Coronary artery (tissue), 2 donors: ENCODE data around the gene SOCS6.
A peak's percentile ranks its signal among the peaks of the same experiment; 100 is the strongest.
"Not testable (repeated sequence)": the region's sequence is repeated elsewhere in the genome, so short reads cannot be mapped to it uniquely, and the experiment has no call there.

Source experiments
- DNase-seq: peaks from one replicate; pipeline ENCODE4 v3.0.0-alpha.2; 2017; ENCODE audit warnings: low spot score
- H3K27ac ChIP-seq, 2 donors: fragments of 200-600 bp; sonication (generic); one replicate each; pipeline ENCODE4 v1.5.1; 2016 to 2019
- H3K4me3 ChIP-seq: fragments of 200-600 bp; sonication (generic); 2 replicates; pipeline ENCODE4 v1.5.1; 2016; ENCODE audit warnings: mild to moderate bottlenecking, moderate library complexity
- TF ChIP-seq, protein P1 (sequence below): fragments of 200-600 bp; sonication (generic); IDR thresholded peaks from one replicate; pipeline ENCODE4 v1.5.1; 2019; ENCODE audit warnings: antibody characterized with exemption

The SOCS6 gene, protein sequence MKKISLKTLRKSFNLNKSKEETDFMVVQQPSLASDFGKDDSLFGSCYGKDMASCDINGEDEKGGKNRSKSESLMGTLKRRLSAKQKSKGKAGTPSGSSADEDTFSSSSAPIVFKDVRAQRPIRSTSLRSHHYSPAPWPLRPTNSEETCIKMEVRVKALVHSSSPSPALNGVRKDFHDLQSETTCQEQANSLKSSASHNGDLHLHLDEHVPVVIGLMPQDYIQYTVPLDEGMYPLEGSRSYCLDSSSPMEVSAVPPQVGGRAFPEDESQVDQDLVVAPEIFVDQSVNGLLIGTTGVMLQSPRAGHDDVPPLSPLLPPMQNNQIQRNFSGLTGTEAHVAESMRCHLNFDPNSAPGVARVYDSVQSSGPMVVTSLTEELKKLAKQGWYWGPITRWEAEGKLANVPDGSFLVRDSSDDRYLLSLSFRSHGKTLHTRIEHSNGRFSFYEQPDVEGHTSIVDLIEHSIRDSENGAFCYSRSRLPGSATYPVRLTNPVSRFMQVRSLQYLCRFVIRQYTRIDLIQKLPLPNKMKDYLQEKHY

DNA sequence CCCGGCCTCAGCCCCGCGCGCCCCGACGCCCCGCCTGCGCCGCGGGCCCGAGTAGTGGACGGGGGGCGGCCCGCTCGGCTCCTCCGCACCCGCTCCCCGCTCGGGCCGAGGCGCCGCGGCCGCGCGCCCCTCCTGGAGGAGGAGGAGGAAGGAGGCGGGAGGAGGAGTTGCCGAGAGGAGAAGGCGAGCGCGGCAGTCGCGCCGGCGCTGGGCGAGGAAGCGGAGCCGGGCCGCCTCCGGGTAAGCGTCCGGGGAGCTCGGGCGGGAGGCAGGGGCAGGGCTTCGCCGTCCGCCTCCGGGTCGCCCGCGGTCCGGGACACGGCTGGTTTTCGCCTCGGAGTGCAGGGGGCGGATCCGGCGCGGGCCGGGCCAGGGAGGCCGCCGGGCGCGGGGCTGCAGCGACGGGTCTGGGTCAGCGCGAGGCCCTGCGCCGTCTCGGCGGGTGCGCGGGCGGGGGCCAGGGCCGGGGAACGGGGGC is at the start of gene SOCS6:
Gene SOCS6, plus strand, starts transcription at position 195 of the 478 bp plus-strand sequence. CDS start 35,624 bp downstream, outside the sequence.
- H3K27ac ChIP-seq, result peak within 1 kb of the TSS; percentile 84 to 96
- DNase-seq, result peak; percentile 76
- TF ChIP-seq, protein P1, sequence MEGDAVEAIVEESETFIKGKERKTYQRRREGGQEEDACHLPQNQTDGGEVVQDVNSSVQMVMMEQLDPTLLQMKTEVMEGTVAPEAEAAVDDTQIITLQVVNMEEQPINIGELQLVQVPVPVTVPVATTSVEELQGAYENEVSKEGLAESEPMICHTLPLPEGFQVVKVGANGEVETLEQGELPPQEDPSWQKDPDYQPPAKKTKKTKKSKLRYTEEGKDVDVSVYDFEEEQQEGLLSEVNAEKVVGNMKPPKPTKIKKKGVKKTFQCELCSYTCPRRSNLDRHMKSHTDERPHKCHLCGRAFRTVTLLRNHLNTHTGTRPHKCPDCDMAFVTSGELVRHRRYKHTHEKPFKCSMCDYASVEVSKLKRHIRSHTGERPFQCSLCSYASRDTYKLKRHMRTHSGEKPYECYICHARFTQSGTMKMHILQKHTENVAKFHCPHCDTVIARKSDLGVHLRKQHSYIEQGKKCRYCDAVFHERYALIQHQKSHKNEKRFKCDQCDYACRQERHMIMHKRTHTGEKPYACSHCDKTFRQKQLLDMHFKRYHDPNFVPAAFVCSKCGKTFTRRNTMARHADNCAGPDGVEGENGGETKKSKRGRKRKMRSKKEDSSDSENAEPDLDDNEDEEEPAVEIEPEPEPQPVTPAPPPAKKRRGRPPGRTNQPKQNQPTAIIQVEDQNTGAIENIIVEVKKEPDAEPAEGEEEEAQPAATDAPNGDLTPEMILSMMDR, result no peak
- peak within 1 kb of the TSS; percentile 98 for H3K4me3 ChIP-seq

DNA sequence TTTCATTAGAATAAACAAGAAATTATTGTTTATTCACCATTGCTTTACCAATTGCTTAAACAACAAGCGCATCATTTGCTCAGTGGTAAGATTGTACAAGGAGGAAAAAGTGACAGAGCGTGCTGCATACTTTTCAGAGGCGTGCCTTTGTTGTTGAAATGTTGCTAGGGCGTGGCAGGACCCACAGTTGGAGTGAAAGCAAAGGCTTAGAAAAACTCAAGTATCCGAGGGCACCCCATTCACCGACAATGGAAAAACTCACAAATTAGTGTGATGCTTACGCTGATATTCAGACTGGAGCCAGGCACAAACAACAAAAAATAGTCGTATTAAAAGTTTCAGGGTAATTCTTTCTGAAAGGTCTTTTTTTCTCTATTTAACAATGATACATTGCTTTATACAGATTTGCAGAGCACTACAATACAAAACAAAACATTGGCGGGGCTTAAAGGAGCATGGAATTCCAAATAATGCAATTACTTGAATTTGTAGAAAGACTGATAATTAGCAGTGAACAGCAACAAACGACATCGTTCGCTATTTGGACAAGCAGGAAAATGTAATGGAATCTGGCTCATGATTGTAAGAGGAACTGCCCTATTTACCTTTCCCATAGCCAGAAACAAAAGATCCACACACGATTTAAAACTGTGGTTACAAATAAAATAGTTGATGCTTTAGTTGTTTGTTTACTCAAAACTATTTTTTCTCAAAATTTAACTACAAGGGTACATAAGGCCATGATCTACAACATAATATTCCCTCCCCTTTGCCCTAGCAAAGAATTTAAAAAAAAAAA is 45.5 kb upstream of the SOCS6 start:
- TF ChIP-seq, protein P1, result no peak
- Histone ChIP-seq H3K4me3 (no peak overlapping the region), H3K27ac (no peak overlapping the region)
- DNase-seq, result no peak

DNA sequence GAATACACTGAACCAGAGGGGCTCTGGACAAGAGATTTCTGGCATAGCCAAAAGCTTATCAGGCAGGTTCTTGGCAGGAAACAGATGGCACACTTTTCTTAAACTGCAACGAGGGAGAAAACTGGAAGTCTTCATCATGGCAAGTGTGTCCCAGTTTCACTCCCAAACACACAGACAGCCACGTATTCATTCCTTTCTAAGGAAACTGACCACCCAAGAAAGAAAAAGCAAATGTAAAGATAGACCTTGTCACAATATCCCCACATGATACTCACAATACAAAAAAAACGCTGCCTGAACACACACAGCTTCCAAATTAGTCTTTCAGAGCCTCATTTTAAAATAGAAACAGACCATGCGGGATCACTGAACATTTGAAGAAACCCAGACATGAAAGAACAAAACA is 42.8 kb upstream of the SOCS6 start:
- DNase-seq, result no peak
- H3K4me3 ChIP-seq, result peak overlapping the region; percentile 12
- H3K27ac ChIP-seq, result no peak overlapping the region
- TF ChIP-seq, protein P1, result no peak

DNA sequence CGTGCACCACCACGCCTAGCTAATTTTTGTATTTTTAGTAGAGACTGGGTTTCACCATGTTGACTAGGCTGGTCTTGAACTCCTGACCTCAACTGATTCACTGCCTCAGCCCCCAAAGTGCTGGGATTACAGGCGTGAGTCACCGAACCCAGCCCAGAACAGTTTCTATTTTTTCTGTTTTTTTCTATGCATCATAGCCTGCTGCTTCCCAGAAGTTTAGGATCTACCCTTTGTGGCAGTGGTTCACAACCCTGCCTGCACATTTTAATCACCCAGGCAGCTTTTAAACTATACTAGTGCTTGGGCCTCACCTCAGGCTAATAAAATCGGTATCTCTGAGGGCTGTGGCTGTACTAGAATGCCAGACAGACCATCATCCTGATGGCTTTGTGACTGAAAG is 39.7 kb upstream of the SOCS6 start:
- TF ChIP-seq, protein P1, result no peak
- no peak overlapping the region for H3K27ac ChIP-seq
- DNase-seq, result no peak
- no peak overlapping the region for H3K4me3 ChIP-seq

DNA sequence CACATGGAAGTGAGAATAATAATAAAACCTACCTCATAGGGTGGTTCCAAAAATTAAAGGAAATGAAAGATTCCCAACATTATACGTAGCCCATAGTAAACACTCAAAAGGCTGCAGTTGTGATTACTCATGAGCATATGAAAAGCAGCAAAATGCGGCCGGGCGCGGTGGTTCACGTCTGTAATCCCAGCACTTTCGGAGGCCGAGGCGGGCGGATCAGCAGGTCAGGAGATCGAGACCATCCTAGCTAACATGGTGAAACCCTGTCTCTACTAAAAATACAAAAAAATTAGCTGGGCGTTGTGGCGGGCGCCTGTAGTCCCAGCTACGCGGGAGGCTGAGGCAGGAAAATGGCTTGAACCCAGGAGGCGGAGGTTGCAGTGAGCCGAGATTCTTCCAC is 39.0 kb upstream of the SOCS6 start:
- not testable (repeated sequence) for H3K27ac ChIP-seq, DNase-seq, H3K4me3 ChIP-seq

DNA sequence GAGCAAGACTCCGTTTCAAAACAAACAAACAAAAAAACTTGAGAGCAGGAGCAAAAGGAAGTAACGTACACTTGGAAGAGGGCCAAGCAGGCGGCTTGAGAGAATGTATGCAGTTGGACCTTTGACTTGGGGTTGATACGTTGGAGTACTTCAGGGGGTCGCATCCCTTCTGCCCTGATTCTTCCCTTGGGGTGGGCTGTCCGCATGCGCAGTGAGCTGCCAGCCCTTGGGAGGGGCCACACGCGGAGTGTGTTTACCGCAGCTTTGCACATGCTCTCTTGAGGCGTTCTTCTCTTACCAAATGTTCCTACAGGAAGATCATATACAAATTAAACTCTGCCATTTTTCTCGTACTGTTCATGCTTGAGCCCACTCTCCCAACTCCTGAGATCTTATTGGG is 38.1 kb upstream of the SOCS6 start:
- DNase-seq, result no peak
- TF ChIP-seq, protein P1, result no peak
- H3K4me3 ChIP-seq, result no peak overlapping the region
- H3K27ac ChIP-seq, result no peak overlapping the region

DNA sequence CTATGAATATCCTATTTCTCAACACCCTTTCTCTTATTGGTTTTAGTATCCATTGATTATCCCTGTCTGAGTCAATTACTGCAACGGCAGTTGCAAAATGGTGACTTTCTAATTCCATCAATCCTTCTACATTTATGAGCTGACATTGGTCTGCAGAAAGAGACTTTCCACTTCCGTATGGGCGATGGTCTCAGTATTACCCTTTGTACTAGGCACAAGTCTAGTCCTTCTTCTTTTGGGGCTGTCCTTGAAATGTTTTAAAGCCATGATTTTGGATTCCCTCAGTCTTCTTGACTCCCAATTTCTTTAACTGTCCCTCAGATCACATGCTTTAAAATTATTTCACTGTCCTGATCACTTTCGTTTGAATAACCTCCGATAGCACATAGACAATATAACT is 32.7 kb upstream of the SOCS6 start:
- Histone ChIP-seq H3K27ac (no peak overlapping the region), H3K4me3 (no peak overlapping the region)
- TF ChIP-seq, protein P1, result no peak
- DNase-seq, result no peak
